Skeletal muscle satellite cell (primary cell): ENCODE measurements around the gene TRPC6.
"Not testable (repeated sequence)": the region's sequence is repeated elsewhere in the genome, so short reads cannot be mapped to it uniquely, and the experiment has no call there.

ENCODE experiments used
- H3K27me3 ChIP-seq: 2 replicates; pipeline ENCODE4 v1.7.0; 2013; ENCODE audit warnings: low read length; ENCODE audit not compliant: control insufficient read depth, insufficient read depth
- H3K36me3 ChIP-seq: 2 replicates; pipeline ENCODE4 v1.7.0; 2013; ENCODE audit warnings: mild to moderate bottlenecking, control low read depth, low read length; ENCODE audit not compliant: insufficient read depth
- H3K4me1 ChIP-seq: 2 replicates; pipeline ENCODE4 v1.7.0; 2013; ENCODE audit warnings: low read length; ENCODE audit not compliant: control insufficient read depth, insufficient read depth
- H3K4me2 ChIP-seq: 2 replicates; pipeline ENCODE4 v1.7.0; 2013; ENCODE audit warnings: mild to moderate bottlenecking, low read length
- H3K4me3 ChIP-seq: 2 replicates; pipeline ENCODE4 v1.7.0; 2013; ENCODE audit warnings: low read length
- H3K9ac ChIP-seq: 2 replicates; pipeline ENCODE4 v1.7.0; 2013; ENCODE audit warnings: mild to moderate bottlenecking, low read depth, low read length, moderate library complexity
- H3K9me3 ChIP-seq: replicated peaks from 2 replicates; pipeline ENCODE4 v1.7.0; 2013; ENCODE audit warnings: mild to moderate bottlenecking, control low read depth, low read length

Gene TRPC6

GRCh38 chr11:101446726-101447125, 137.1 kb downstream of the TRPC6 start:
- Histone ChIP-seq H3K36me3 (no peaks in the 10 kb centered on the region), H3K4me1 (peaks cover 50% of the 10 kb centered on the region), H3K9ac (peak overlapping the region; percentile 34), H3K27me3 (no peaks in the 10 kb centered on the region), H3K4me2 (no peak overlapping the region), H3K4me3 (no peak overlapping the region), H3K9me3 (no peaks in the 10 kb centered on the region)

- Histone ChIP-seq H3K9ac (peak overlapping the region; percentile 73), H3K4me3 (no peak overlapping the region), H3K36me3 (no peaks in the 10 kb centered on the region), H3K27me3 (no peaks in the 10 kb centered on the region), H3K4me1 (peaks cover 55% of the 10 kb centered on the region), H3K4me2 (peak overlapping the region; percentile 51), H3K9me3 (no peaks in the 10 kb centered on the region)
Observed at GRCh38 chr11:101446238-101446637, 137.6 kb downstream of the TRPC6 start.

DNA sequence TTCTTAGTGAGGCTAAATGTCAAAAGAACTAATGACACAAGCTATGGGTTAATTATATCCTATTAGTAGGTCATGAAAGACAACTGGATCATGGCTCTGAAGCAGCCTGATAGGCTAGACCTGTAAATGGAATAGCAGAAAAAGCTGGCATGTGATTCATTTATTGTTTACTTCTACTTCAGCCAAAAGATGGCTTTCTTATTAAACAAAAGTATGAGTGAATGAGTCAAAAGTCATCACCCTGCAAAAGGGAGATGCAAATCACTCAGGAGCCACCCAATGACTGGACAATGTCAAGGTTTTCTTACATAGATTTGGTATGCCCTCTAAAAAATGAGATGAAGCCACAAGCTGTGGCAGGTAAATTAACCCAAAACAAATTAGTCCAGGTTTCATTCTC, 138.0 kb downstream of the TRPC6 start:
- H3K4me1 ChIP-seq: peaks cover 60% of the 10 kb centered on the region
- H3K4me2 ChIP-seq: peak overlapping the region; percentile 51
- no peak overlapping the region for H3K4me3 ChIP-seq
- H3K9ac ChIP-seq: peak overlapping the region; percentile 73
- H3K36me3 ChIP-seq: no peaks in the 10 kb centered on the region
- H3K9me3 ChIP-seq: no peaks in the 10 kb centered on the region
- no peaks in the 10 kb centered on the region for H3K27me3 ChIP-seq

GRCh38 chr11:101444851-101445250, 139.0 kb downstream of the TRPC6 start:
- Histone ChIP-seq H3K4me2 (no peak overlapping the region), H3K4me1 (peaks cover 60% of the 10 kb centered on the region), H3K9ac (peak overlapping the region; percentile 73), H3K4me3 (no peak overlapping the region), H3K36me3 (no peaks in the 10 kb centered on the region), H3K27me3 (no peaks in the 10 kb centered on the region), H3K9me3 (no peaks in the 10 kb centered on the region)

DNA sequence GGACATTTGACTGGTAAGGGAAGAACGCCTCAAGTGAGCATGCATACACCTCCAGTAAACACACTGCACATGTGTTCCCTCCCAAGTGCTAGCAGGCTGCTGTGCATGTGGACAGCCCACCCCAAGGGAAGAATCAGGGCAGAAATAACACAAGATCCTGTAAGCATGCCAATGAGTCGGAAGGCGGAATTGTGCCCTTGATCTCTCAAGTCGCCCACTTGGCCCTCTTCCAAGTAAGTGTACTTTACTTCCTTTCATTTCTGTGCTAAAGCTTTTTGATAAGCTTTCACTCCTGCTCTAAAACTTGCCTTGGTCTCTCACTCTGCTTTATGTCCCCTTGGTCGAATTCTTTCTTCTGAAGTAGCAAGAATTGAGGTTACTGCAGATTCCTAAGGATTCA, 139.6 kb downstream of the TRPC6 start:
- H3K4me3 ChIP-seq: no peak overlapping the region
- H3K4me2 ChIP-seq: no peak overlapping the region
- peaks cover 60% of the 10 kb centered on the region for H3K4me1 ChIP-seq
- H3K9ac ChIP-seq: no peak overlapping the region
- H3K36me3 ChIP-seq: no peaks in the 10 kb centered on the region
- no peaks in the 10 kb centered on the region for H3K27me3 ChIP-seq
- no peaks in the 10 kb centered on the region for H3K9me3 ChIP-seq

DNA sequence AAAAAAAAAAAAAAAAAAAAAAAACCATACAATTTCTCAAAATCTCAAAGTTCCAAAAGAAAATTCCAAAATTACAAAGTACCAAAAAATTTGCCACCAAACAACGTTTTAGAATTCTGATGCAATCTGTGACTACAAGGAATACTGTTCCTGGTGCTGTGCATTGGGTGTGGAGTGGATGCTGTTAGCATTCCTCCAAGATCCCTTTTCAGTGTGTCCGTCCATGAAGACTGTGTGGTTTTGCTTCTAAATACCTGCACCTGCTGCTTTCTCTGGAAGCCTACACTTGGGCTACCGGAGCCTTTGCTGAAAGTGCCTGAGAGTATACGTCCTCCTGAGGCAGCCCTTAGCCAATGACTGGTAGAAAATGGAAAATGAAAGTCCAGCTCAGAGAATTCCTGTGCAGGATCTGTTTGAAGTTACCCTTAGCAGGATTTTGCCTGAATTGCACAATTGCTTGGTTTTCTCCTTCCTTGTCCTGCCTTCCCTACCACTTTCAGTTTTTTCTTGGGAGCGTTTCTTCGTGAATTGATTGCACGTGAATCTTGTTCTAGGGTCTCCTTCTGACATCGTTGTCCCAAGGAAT, 140.8 kb downstream of the TRPC6 start:
- H3K36me3 ChIP-seq: no peaks in the 10 kb centered on the region
- H3K27me3 ChIP-seq: no peaks in the 10 kb centered on the region

GRCh38 chr11:101442171-101442570, 141.6 kb downstream of the TRPC6 start:
- Histone ChIP-seq H3K4me3 (no peak overlapping the region), H3K36me3 (no peaks in the 10 kb centered on the region), H3K27me3 (no peaks in the 10 kb centered on the region), H3K4me2 (peak overlapping the region; percentile 39), H3K4me1 (peaks cover 54% of the 10 kb centered on the region), H3K9me3 (no peaks in the 10 kb centered on the region), H3K9ac (peak overlapping the region; percentile 62)

More for the DNA sequence above, 140.8 kb downstream of the TRPC6 start:
- Histone ChIP-seq H3K4me2 (no peak overlapping the region), H3K9ac (no peak overlapping the region), H3K9me3 (no peaks in the 10 kb centered on the region), H3K4me1 (peaks cover 60% of the 10 kb centered on the region), H3K4me3 (no peak overlapping the region)

- H3K36me3 ChIP-seq: no peaks in the 10 kb centered on the region
- no peaks in the 10 kb centered on the region for H3K27me3 ChIP-seq
- H3K4me2 ChIP-seq: peak overlapping the region; percentile 39
- peak overlapping the region; percentile 62 for H3K9ac ChIP-seq
- H3K9me3 ChIP-seq: no peaks in the 10 kb centered on the region
- peaks cover 50% of the 10 kb centered on the region for H3K4me1 ChIP-seq
- H3K4me3 ChIP-seq: no peak overlapping the region
Observed at GRCh38 chr11:101441747-101442146, 142.1 kb downstream of the TRPC6 start.

GRCh38 chr11:101439488-101439887, 144.3 kb downstream of the TRPC6 start:
- H3K4me3 ChIP-seq: no peak overlapping the region
- peaks cover 30% of the 10 kb centered on the region for H3K4me1 ChIP-seq
- no peak overlapping the region for H3K9ac ChIP-seq
- no peaks in the 10 kb centered on the region for H3K27me3 ChIP-seq
- H3K4me2 ChIP-seq: no peak overlapping the region
- no peaks in the 10 kb centered on the region for H3K9me3 ChIP-seq
- no peaks in the 10 kb centered on the region for H3K36me3 ChIP-seq

GRCh38 chr11:101438708-101439107, 145.1 kb downstream of the TRPC6 start:
- H3K4me1 ChIP-seq: peaks cover 24% of the 10 kb centered on the region
- H3K4me3 ChIP-seq, H3K36me3 ChIP-seq, H3K9me3 ChIP-seq, H3K4me2 ChIP-seq, H3K9ac ChIP-seq, H3K27me3 ChIP-seq: not testable (repeated sequence)

GRCh38 chr11:101438126-101438525, 145.7 kb downstream of the TRPC6 start:
- Histone ChIP-seq H3K36me3 (no peaks in the 10 kb centered on the region), H3K4me3 (no peak overlapping the region), H3K9ac (no peak overlapping the region), H3K4me1 (peaks cover 24% of the 10 kb centered on the region), H3K27me3 (peaks cover 5% of the 10 kb centered on the region), H3K9me3 (no peaks in the 10 kb centered on the region), H3K4me2 (no peak overlapping the region)

DNA sequence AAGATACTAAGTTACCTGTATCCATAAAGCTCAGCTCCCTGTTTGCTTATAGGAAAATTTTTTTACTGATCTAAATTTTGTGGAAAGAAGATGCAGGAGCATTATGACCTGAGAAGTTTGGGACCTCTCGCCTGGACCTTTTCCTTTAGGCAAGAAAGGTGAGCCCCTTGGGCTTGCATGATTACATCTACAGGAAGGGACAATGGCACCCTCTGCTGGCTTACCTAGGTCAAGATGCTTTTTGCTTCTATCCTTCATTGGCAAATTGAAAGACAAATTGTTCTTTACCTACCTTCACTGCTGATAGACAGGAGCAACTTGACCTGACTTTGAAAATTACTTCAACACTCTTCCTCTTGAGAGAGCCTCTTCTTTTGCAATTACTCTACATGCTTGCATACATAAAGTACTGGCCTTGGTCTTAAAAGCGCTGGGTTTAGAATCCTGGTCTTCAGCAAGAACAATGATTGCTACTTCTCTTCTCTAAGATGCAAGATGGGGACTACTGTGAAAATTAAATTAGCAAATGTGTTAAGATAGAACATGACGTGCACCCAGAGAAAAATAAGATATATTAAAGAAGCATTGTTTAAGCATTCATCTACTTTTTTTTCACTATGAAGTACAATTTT, 147.2 kb downstream of the TRPC6 start:
- Histone ChIP-seq H3K9ac (no peak overlapping the region), H3K9me3 (no peaks in the 10 kb centered on the region), H3K27me3 (peaks cover 5% of the 10 kb centered on the region), H3K36me3 (no peaks in the 10 kb centered on the region), H3K4me1 (peaks cover 9% of the 10 kb centered on the region), H3K4me2 (no peak overlapping the region), H3K4me3 (no peak overlapping the region)
